ENCODE measurements around the gene ACSL1. TPM values are rescaled to one million over a fixed set of nuclear protein-coding genes. Genes with fewer than 3 reads are reported as not detected.

Gene ACSL1
- total RNA-seq, 1 donor from 2014 or later = 287 TPM

DNA sequence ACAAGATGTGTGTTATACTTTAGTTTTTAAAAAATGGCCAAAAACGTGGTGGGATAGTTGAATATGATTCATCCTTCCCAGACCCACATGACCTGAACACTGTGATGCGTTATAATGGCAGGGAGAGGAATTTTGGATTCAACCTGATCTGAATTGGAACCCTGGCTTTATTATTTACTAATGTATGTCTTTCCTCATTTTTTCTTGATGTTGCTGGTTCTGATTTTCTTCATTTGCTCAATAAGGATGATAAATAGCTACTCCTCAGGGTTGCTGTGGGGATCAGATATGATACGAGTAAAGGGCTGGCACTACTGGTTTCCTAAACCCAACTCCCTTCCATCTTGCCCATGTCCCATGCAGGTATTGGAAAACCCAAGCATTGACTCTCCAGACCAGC is 24.2 kb upstream of the ACSL1 start:
- H3K27ac ChIP-seq = peak overlapping the region; percentile 11
- DNase-seq = no peak

DNA sequence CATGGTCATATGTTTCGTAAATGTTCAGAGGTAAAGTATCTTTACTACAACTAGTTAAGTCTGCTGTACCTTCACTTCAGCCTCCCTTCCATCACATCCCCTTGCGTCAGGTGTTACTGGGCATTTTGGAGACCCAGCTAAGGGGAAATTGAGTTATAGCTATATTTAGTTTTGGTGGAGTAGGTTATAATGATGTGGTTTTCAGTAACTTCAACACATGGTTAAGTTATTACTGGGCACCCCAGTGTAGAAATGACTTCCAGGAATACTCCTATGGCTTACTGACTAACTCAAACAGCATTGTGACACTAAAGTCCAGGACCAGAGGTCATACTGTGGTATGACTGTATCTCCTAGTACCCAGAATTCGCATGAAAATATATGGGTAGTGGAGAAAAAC is 23.4 kb upstream of the ACSL1 start:
- Histone ChIP-seq H3K4me3 (no peak overlapping the region), H3K27ac (peak overlapping the region; percentile 37), H3K9me3 (no peaks in the 10 kb centered on the region), H3K27me3 (no peaks in the 10 kb centered on the region), H3K4me1 (peaks cover 3% of the 10 kb centered on the region), H3K36me3 (no peaks in the 10 kb centered on the region)
- intact Hi-C loops (cut with DNase I) = no loop called here
- no peak for DNase-seq
- ATAC-seq = peak; percentile 57
- TF ChIP-seq, protein P1, sequence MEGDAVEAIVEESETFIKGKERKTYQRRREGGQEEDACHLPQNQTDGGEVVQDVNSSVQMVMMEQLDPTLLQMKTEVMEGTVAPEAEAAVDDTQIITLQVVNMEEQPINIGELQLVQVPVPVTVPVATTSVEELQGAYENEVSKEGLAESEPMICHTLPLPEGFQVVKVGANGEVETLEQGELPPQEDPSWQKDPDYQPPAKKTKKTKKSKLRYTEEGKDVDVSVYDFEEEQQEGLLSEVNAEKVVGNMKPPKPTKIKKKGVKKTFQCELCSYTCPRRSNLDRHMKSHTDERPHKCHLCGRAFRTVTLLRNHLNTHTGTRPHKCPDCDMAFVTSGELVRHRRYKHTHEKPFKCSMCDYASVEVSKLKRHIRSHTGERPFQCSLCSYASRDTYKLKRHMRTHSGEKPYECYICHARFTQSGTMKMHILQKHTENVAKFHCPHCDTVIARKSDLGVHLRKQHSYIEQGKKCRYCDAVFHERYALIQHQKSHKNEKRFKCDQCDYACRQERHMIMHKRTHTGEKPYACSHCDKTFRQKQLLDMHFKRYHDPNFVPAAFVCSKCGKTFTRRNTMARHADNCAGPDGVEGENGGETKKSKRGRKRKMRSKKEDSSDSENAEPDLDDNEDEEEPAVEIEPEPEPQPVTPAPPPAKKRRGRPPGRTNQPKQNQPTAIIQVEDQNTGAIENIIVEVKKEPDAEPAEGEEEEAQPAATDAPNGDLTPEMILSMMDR (IDR thresholded peaks at IDR 0.05) = no peak

More for the DNA sequence above, 24.2 kb upstream of the ACSL1 start:
- no peak overlapping the region for H3K4me3 ChIP-seq
- no peaks in the 10 kb centered on the region for H3K9me3 ChIP-seq
- H3K36me3 ChIP-seq = no peaks in the 10 kb centered on the region
- H3K27me3 ChIP-seq = no peaks in the 10 kb centered on the region
- ATAC-seq = no peak
- TF ChIP-seq, protein P1 (IDR thresholded peaks at IDR 0.05) = no peak
- intact Hi-C loops (cut with DNase I) = no loop called here
- peaks cover under 1% of the 10 kb centered on the region for H3K4me1 ChIP-seq

DNA sequence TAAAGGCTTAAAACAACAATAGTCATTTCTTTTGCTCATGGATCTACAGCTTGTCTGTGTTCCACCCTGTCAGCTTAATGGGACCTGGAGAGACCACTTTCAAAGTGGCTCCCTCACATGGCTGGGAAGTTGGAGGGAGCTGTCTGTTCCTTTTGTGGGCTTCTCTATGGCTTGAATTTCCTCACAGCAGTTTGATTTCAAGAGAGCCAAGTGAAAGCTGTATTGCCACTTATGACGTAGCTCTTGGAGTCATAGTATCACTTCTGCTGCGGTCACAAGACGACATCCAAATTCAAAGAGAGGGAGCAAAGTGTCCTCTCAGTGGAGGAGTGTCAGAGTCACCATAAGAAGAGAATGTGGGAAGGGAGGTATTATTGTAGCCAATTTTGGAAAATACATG is 22.7 kb upstream of the ACSL1 start:
- no peak for DNase-seq
- Histone ChIP-seq H3K4me3 (no peak overlapping the region), H3K4me1 (peaks cover 3% of the 10 kb centered on the region), H3K9me3 (no peaks in the 10 kb centered on the region), H3K27ac (peak overlapping the region; percentile 37), H3K36me3 (no peaks in the 10 kb centered on the region), H3K27me3 (no peaks in the 10 kb centered on the region)
- intact Hi-C loops (cut with DNase I) = no loop called here
- peak; percentile 62 for ATAC-seq
- TF ChIP-seq, protein P1 (IDR thresholded peaks at IDR 0.05) = no peak

DNA sequence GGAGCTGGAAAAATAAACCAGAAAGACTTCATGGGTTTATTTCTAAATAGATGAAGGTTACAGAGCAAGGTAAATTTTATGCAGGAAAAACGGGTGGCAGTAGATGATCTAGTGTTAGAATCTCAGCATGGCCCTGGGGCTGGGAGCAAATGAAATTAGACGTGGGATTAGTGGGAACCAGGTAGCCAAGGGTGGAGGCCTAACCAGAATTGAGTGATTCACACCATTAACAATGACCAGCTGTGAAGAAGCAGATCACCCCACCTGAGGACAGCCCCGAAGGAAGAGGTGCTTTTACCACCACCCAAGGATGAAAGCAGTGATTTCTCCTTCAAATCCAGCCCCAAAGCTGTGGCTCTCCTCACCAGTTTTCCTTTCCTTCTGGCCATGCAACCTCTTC is 20.8 kb upstream of the ACSL1 start:
- Histone ChIP-seq H3K4me3 (no peak overlapping the region), H3K9me3 (no peaks in the 10 kb centered on the region), H3K27me3 (no peaks in the 10 kb centered on the region), H3K4me1 (peaks cover 3% of the 10 kb centered on the region), H3K36me3 (no peaks in the 10 kb centered on the region), H3K27ac (no peak overlapping the region)
- no peak for ATAC-seq
- DNase-seq = no peak
- TF ChIP-seq, protein P1 (IDR thresholded peaks at IDR 0.05) = no peak
- intact Hi-C loops (cut with DNase I) = no loop called here

DNA sequence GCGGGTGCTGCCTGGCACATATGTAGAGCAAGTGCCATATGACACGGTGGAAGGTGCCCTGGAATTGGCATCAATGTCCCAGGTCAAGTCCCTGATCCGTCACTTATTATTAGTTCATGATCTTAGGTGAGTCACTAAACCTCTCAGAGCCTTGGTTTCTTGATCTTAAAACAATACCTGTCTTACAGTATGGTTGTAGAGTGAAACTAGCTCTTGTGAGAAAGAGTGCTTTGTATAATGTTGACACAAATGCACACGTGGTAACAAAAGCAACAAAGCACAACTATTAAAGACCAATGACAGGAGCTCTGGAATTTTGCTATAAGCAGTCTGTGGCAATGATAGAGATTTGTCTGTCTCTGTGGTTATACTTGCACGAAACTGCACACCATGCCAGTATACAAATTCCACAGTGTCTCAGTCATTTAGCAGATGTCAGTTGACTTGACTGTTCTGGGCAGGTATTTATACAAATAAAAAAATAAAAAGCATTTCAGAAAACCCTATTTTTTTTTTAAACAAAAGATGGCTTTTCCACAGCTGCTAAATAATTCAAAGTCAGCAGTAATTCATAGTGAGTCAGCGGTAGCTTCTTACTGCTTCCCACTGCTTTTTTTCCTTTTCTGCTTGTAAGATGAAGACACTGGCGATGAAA is 19.7 kb upstream of the ACSL1 start:
- DNase-seq = no peak

More for the DNA sequence above, 19.7 kb upstream of the ACSL1 start:
- no peaks in the 10 kb centered on the region for H3K36me3 ChIP-seq
- H3K27ac ChIP-seq = no peak overlapping the region
- H3K4me1 ChIP-seq = peaks cover 3% of the 10 kb centered on the region
- intact Hi-C loops (cut with DNase I) = no loop called here
- peak; percentile 69 for ATAC-seq
- no peaks in the 10 kb centered on the region for H3K9me3 ChIP-seq
- no peaks in the 10 kb centered on the region for H3K27me3 ChIP-seq
- TF ChIP-seq, protein P1 (IDR thresholded peaks at IDR 0.05) = no peak
- H3K4me3 ChIP-seq = no peak overlapping the region
